Esophagus muscularis mucosa (tissue), 4 donors: ENCODE measurements around the gene PACSIN2.

Experiments used
- CTCF ChIP-seq, 3 experiments: fragments of 200-600 bp in 2 of 3; fragments of 450-650 bp in 1 of 3; sonication (generic) in 2 of 3; IDR thresholded peaks; one replicate each; pipeline ENCODE4 v1.5.1; 2017 to 2019; ENCODE audit warnings: antibody characterized with exemption in 3 of 3, mild to moderate bottlenecking in 2 of 3, moderate library complexity in 1 of 3
- EP300 ChIP-seq: sonication (generic); formaldehyde crosslinking; IDR thresholded peaks from one replicate; pipeline ENCODE4 v1.6.1; 2017; ENCODE audit warnings: antibody characterized with exemption
- POLR2A ChIP-seq: fragments of 450-650 bp; IDR thresholded peaks from one replicate; pipeline ENCODE4 v1.6.1; 2017; ENCODE audit warnings: antibody characterized with exemption, moderate library complexity, mild to moderate bottlenecking, low read depth

DNA sequence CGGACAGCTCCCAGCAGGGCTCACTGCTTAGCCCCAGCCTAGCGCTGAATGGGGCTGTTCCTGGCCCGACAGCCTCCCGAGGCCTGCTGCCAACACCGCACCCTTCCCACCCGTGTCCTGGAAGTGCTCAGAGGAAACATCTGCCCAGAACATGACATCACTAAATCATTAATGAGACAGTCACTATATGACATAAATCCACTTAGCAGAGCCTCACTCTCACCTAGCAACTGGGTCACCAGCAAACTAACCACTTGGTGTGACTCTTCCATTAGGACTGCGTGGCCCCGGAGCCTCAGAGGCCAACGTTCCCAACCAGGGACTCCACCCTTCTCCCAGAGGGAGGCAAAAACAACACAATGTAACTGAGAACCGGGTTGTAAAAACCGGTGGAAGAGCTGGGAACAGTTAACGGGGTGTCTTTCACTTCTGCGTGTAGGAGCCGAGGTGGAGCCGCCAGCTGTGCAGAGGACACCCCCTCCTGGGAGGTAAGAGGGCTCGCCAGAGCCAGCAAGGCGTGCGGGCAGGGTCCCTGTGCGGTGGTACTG is 21.4 kb upstream of the PACSIN2 start:
- TF ChIP-seq EP300: no peak
- TF ChIP-seq CTCF (IDR thresholded peaks at IDR 0.05): no peak
- TF ChIP-seq POLR2A: no peak
